CD14-positive monocyte (primary cell): ENCODE data around the gene PRRT1. TPM values are rescaled to one million over a fixed set of nuclear protein-coding genes. Genes with fewer than 3 reads are reported as not detected.

Experiments
- DNase-seq, 3 donors: peaks; one replicate each; pipeline ENCODE4 v3.0.0-alpha.2; 2011 to 2022
- H2AFZ ChIP-seq: 2 replicates; pipeline ENCODE4 v1.6.0; 2012; ENCODE audit warnings: mild to moderate bottlenecking, low read depth, low read length, inconsistent platforms; ENCODE audit not compliant: insufficient read depth, poor library complexity, severe bottlenecking
- H3K27ac ChIP-seq, 2 donors: 1 replicate in 1 of 2; 2 replicates in 1 of 2; pipeline ENCODE4 v1.5.1; 2012 to 2013; ENCODE audit warnings: low read length in 2 of 2, control low read depth in 1 of 2, inconsistent platforms in 1 of 2, low read depth in 1 of 2, mild to moderate bottlenecking in 1 of 2
- H3K27me3 ChIP-seq, 2 donors: one replicate each; pipeline versions ENCODE4 v1.6.0 to v1.6.1; 2011 to 2013; ENCODE audit warnings: low read length in 2 of 2; ENCODE audit not compliant: control insufficient read depth in 2 of 2, insufficient read depth in 2 of 2
- H3K36me3 ChIP-seq, 2 donors: replicated peaks in 1 of 2; 1 replicate in 1 of 2; 2 replicates in 1 of 2; pipeline versions ENCODE4 v1.5.1 to v1.6.1; 2012 to 2013; ENCODE audit warnings: low read length in 2 of 2, control low read depth in 1 of 2, inconsistent platforms in 1 of 2, mild to moderate bottlenecking in 1 of 2; ENCODE audit not compliant: insufficient read depth in 2 of 2, control insufficient read depth in 1 of 2
- H3K4me1 ChIP-seq, 2 donors: 1 replicate in 1 of 2; 2 replicates in 1 of 2; pipeline versions ENCODE4 v1.5.1 to v1.6.1; 2012 to 2013; ENCODE audit warnings: low read length in 2 of 2, control low read depth in 1 of 2, inconsistent platforms in 1 of 2, mild to moderate bottlenecking in 1 of 2, moderate library complexity in 1 of 2; ENCODE audit not compliant: insufficient read depth in 2 of 2, control insufficient read depth in 1 of 2
- H3K4me2 ChIP-seq: replicated peaks from 2 replicates; pipeline ENCODE3; 2012; ENCODE audit warnings: low read length, moderate library complexity, mild to moderate bottlenecking; ENCODE audit not compliant: poor library complexity, severe bottlenecking; ENCODE audit errors: extremely low read depth
- H3K4me3 ChIP-seq, 3 experiments: fragments of 200-600 bp in 1 of 3; sonication (generic) in 1 of 3; replicated peaks in 1 of 3; 1 replicate in 2 of 3; 2 replicates in 1 of 3; pipeline ENCODE4 v1.5.1; 2011 to 2013; ENCODE audit warnings: low read length in 3 of 3, mild to moderate bottlenecking in 3 of 3, control low read depth in 2 of 3, low read depth in 2 of 3, inconsistent platforms in 1 of 3, moderate library complexity in 1 of 3
- H3K79me2 ChIP-seq: 2 replicates; pipeline ENCODE4 v1.6.0; 2012; ENCODE audit warnings: mild to moderate bottlenecking, control low read depth, inconsistent platforms, low read length, moderate library complexity; ENCODE audit not compliant: insufficient read depth
- H3K9ac ChIP-seq: 2 replicates; pipeline ENCODE4 v1.6.0; 2017; ENCODE audit warnings: low read length, mild to moderate bottlenecking; ENCODE audit not compliant: insufficient read depth, poor library complexity, severe bottlenecking
- H3K9me3 ChIP-seq, 2 donors: replicated peaks in 1 of 2; 1 replicate in 1 of 2; 2 replicates in 1 of 2; pipeline versions ENCODE4 v1.5.1 to v1.6.1; 2012 to 2013; ENCODE audit warnings: low read length in 2 of 2, control low read depth in 1 of 2; ENCODE audit not compliant: control insufficient read depth in 1 of 2, insufficient read depth in 1 of 2
- H4K20me1 ChIP-seq: 2 replicates; pipeline ENCODE4 v1.6.0; 2012; ENCODE audit warnings: mild to moderate bottlenecking, low read length, control low read depth, moderate library complexity; ENCODE audit not compliant: insufficient read depth
- H3K27ac Mint-ChIP-seq, 7 donors: one replicate each; pipeline ENCODE4 v1.8.0; 2020; ENCODE audit warnings: mild to moderate bottlenecking in 7 of 7, mixed read lengths in 7 of 7, moderate library complexity in 6 of 7, inconsistent platforms in 2 of 7
- H3K27me3 Mint-ChIP-seq, 3 donors: one replicate each; pipeline ENCODE4 v1.8.0; 2021 to 2022; ENCODE audit warnings: low read depth in 3 of 3, mild to moderate bottlenecking in 3 of 3, mixed read lengths in 3 of 3, moderate library complexity in 3 of 3, inconsistent platforms in 1 of 3
- H3K36me3 Mint-ChIP-seq, 2 donors: one replicate each; pipeline ENCODE4 v1.8.0; 2020; ENCODE audit warnings: mixed read lengths in 2 of 2, inconsistent platforms in 1 of 2, mild to moderate bottlenecking in 1 of 2
- H3K4me1 Mint-ChIP-seq: one replicate; pipeline ENCODE4 v1.8.0; 2020; ENCODE audit warnings: mild to moderate bottlenecking, mixed read lengths
- H3K4me3 Mint-ChIP-seq, 2 donors: one replicate each; pipeline ENCODE4 v1.8.0; 2020; ENCODE audit warnings: mild to moderate bottlenecking in 2 of 2, mixed read lengths in 2 of 2, moderate library complexity in 1 of 2
- H3K9me3 Mint-ChIP-seq, 7 donors: one replicate each; pipeline ENCODE4 v1.8.0; 2020 to 2022; ENCODE audit warnings: mixed read lengths in 7 of 7, mild to moderate bottlenecking in 6 of 7, moderate library complexity in 6 of 7, inconsistent platforms in 2 of 7
- CTCF ChIP-seq: fragments of 200-600 bp; IDR thresholded peaks from one replicate; pipeline ENCODE4 v1.8.0; 2022; ENCODE audit warnings: antibody characterized with exemption, mild to moderate bottlenecking
- WGBS: methylation state at CpG from one replicate; pipeline ENCODE4 v1.1.5; 2013; ENCODE audit warnings: missing lambda C conversion rate; ENCODE audit not compliant: insufficient coverage; 5-methylcytosine and 5-hydroxymethylcytosine counted together
- intact Hi-C, 2 donors: fragments of 100-400 bp; cut with micrococcal nuclease; formaldehyde crosslinking; loops; one replicate each; pipeline versions ENCODE4 v1.15.0 to v1.15.1; 2023
- polyA plus RNA-seq, 3 donors: library from polyadenylated mRNA; depleted of rRNA in 1 of 3; unstranded in 2 of 3; stranded (reverse) in 1 of 3; fragments of 300-500 nt in 2 of 3; fragments of >200 nt in 1 of 3; fragmentation: Illumina TruSeq in 2 of 3; gene quantifications; 1 replicate in 2 of 3; 2 replicates in 1 of 3; pipeline ENCODE4 v1.2.3, GENCODE V29; 2012 to 2021

Gene PRRT1
- polyA plus RNA-seq, 3 donors: not detected

- peak within 1 kb of the TSS; percentile 89 to 90 for H3K27ac ChIP-seq
- Mint-ChIP-seq H3K9me3 (no peaks in the 10 kb centered on the region), H3K27ac (peak within 1 kb of the TSS; percentile 96 to 100 (median 100)), H3K4me1 (peaks cover 83% of the 10 kb centered on the region), H3K27me3 (peaks cover 0 to 4% (median 0%) of the 10 kb centered on the region in 3 donors), H3K36me3 (peaks cover 20 to 29% of the 10 kb centered on the region in 2 donors), H3K4me3 (peak within 1 kb of the TSS; percentile 90 to 98)
- peaks cover 18 to 31% of the 10 kb centered on the region in 2 donors for H3K36me3 ChIP-seq
- H3K4me3 ChIP-seq: peak within 1 kb of the TSS; percentile 57 to 94 (median 82)
- TF ChIP-seq CTCF: no peak
- intact Hi-C loops: loop anchor here (1.0 to 5.0 kb wide), 4 partner anchors 17 to 56 kb away; partner anchors contain the start of gene FKBPL (in 1 of the 2)
- no peaks in the 10 kb centered on the region for H4K20me1 ChIP-seq
- H3K79me2 ChIP-seq: peaks cover 56% of the 10 kb centered on the region
- no peaks in the 10 kb centered on the region for H3K27me3 ChIP-seq
- peak within 1 kb of the TSS; percentile 56 for H3K9ac ChIP-seq
- peak; percentile 98 to 99 (median 99) for DNase-seq
- WGBS: 0% methylated on average over 19 of the region's 33 CpGs
- peaks cover 60 to 73% of the 10 kb centered on the region in 2 donors for H3K4me1 ChIP-seq
- peak within 1 kb of the TSS; percentile 97 for H3K4me2 ChIP-seq
- peak within 1 kb of the TSS; percentile 70 for H2AFZ ChIP-seq
- no peaks in the 10 kb centered on the region for H3K9me3 ChIP-seq
These were observed 26.2 kb upstream of the PRRT1 start, which contains the start of gene RNF5 for GRCh38 chr6:32177788-32178546. Gene RNF5 (plus strand): TSS chr6:32178405. CDS start chr6:32178512, 107 bp downstream.

DNA sequence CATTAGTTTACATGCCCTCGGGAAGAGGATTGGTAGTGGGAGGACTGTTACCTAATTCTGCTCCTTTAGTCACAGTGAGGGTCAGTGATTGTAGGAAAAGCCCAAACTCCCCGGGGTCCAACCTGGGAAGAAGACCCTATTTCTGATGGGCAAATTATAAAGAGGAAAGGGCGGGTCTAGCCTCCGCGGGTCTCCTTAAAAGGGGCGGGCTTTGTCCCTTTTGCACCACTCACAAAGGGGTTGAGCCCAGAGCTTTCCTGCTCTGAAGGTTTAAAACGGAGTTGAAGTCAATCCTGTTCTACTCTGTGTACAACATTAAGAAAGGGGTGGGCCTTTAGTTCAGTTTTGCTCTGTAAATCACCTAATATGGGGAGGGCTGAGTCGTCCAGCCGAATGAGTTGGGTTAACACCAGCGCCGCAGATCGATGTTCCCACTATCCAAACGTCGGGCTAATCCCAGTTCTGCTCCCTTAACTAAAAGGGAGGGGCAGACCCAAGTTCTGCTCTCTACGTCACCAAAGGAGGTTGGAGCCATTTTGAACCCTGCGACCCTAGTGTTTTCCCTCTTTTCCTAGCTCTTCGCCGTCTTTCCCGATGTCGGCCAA, 25.5 kb upstream of the PRRT1 start:
- H3K27me3 Mint-ChIP-seq: peaks cover 0 to 4% (median 0%) of the 10 kb centered on the region in 3 donors
- Histone ChIP-seq H3K27ac (peak overlapping the region; percentile 89 to 90), H3K36me3 (peaks cover 11 to 24% of the 10 kb centered on the region in 2 donors), H2AFZ (peak overlapping the region; percentile 70), H4K20me1 (no peaks in the 10 kb centered on the region), H3K4me3 (peak overlapping the region; percentile 57 to 94 (median 82)), H3K4me1 (peaks cover 56 to 71% of the 10 kb centered on the region in 2 donors), H3K27me3 (no peaks in the 10 kb centered on the region), H3K79me2 (peaks cover 52% of the 10 kb centered on the region), H3K4me2 (peak overlapping the region; percentile 97), H3K9me3 (no peaks in the 10 kb centered on the region), H3K9ac (peak overlapping the region; percentile 56)
- intact Hi-C loops: loop anchor here in 1 of 2 donors (5.0 kb wide), 1 partner anchor 55 kb away; no protein-coding TSS in a partner anchor
- TF ChIP-seq CTCF: no peak
- H3K4me1 Mint-ChIP-seq: peaks cover 81% of the 10 kb centered on the region
- WGBS: 2% methylated on average over 16 of the region's 20 CpGs
- peak overlapping the region; percentile 90 to 98 for H3K4me3 Mint-ChIP-seq
- peak overlapping the region; percentile 96 to 100 (median 100) for H3K27ac Mint-ChIP-seq
- H3K36me3 Mint-ChIP-seq: peaks cover 16 to 24% of the 10 kb centered on the region in 2 donors
- H3K9me3 Mint-ChIP-seq: no peaks in the 10 kb centered on the region
- no peak for DNase-seq
